Measurements from ENCODE around the gene BLOC1S6. TPM values are rescaled to one million over a fixed set of nuclear protein-coding genes. Genes with fewer than 3 reads are reported as not detected.

Gene BLOC1S6
- total RNA-seq, 1 experiment from 2014 or later, result 28.7 TPM

GRCh38 chr15:45586125-45586524 lies 1.1 kb upstream of the BLOC1S6 start (continued):
- TF ChIP-seq E2F5 (CRISPR knock-in tag; IDR thresholded peaks at IDR 0.05), result no peak
- TF ChIP-seq GRHL2 (CRISPR knock-in tag; IDR thresholded peaks at IDR 0.05; ENCODE audit: insufficient replicate concordance, severe bottlenecking), result no peak
- TF ChIP-seq ZNF219 (CRISPR knock-in tag; IDR thresholded peaks at IDR 0.05; ENCODE audit: borderline replicate concordance), result no peak

- POLR2A ChIA-PET, result interaction anchor here (0.5 to 3.4 kb wide), 7 partner anchors 13 to 185 kb away, joined by 3 to 24 read pairs (median 5); a partner anchor contains a TSS
- peaks cover 19% of the 10 kb centered on the region for H3K4me1 Mint-ChIP-seq
- no peak for TF ChIP-seq JUN (CRISPR knock-in tag; IDR thresholded peaks at IDR 0.05)
- no peak for TF ChIP-seq EMX1 (CRISPR knock-in tag; IDR thresholded peaks at IDR 0.05)
- peak; percentile 61; the same call in 1 of the 2 replicates for TF ChIP-seq HMGXB4 (CRISPR knock-in tag; IDR thresholded peaks at IDR 0.05)
- CTCF ChIA-PET, result interaction anchor here (0.5 to 4.5 kb wide), 12 partner anchors 9 to 381 kb away, joined by 3 to 55 read pairs (median 3); partner anchors contain the start of gene SQOR
- H3K9me3 Mint-ChIP-seq, result no peaks in the 10 kb centered on the region
- H3K27me3 Mint-ChIP-seq (ENCODE audit: low read depth), result peaks cover 10% of the 10 kb centered on the region; the same call in 1 of the 2 replicates
- DNase-seq (ENCODE audit: low spot score) (no peak), ATAC-seq (no peak; the same call in 1 of the 2 replicates)
- H3K4me3 Mint-ChIP-seq, result peak overlapping the region; percentile 98
- H3K27ac Mint-ChIP-seq, result peak overlapping the region; percentile 100
- H3K36me3 Mint-ChIP-seq, result no peaks in the 10 kb centered on the region
Measured at GRCh38 chr15:45586601-45587094, 531 bp upstream of the BLOC1S6 start.

GRCh38 chr15:45587863-45588170 lies 638 bp downstream of the BLOC1S6 start:
- no peak for TF ChIP-seq TEAD1 (CRISPR knock-in tag; IDR thresholded peaks at IDR 0.05)
- no peak for TF ChIP-seq PRRX2 (CRISPR knock-in tag; IDR thresholded peaks at IDR 0.05)
- TF ChIP-seq E2F5 (CRISPR knock-in tag; IDR thresholded peaks at IDR 0.05), result no peak
- TF ChIP-seq SMAD4 (CRISPR knock-in tag; IDR thresholded peaks at IDR 0.05), result no peak
- no peak for TF ChIP-seq JUN (CRISPR knock-in tag; IDR thresholded peaks at IDR 0.05)
- no peak for TF ChIP-seq IRF2 (CRISPR knock-in tag; IDR thresholded peaks at IDR 0.05; ENCODE audit: borderline replicate concordance, low read depth)
- no peak for TF ChIP-seq ARID4B (CRISPR knock-in tag; IDR thresholded peaks at IDR 0.05; ENCODE audit: borderline replicate concordance)
- TF ChIP-seq ZNF121 (CRISPR knock-in tag; IDR thresholded peaks at IDR 0.05), result no peak
- TF ChIP-seq SMAD3 (CRISPR knock-in tag; IDR thresholded peaks at IDR 0.05; ENCODE audit: borderline replicate concordance), result no peak
- no peak for TF ChIP-seq ELF4 (CRISPR knock-in tag; IDR thresholded peaks at IDR 0.05; ENCODE audit: low read depth)
- no peak for TF ChIP-seq EMX1 (CRISPR knock-in tag; IDR thresholded peaks at IDR 0.05)
- TF ChIP-seq GRHL2 (CRISPR knock-in tag; IDR thresholded peaks at IDR 0.05; ENCODE audit: insufficient replicate concordance, severe bottlenecking), result no peak
- no peak for TF ChIP-seq HMGA2 (CRISPR knock-in tag; IDR thresholded peaks at IDR 0.05)
- no peak for TF ChIP-seq CREM (CRISPR knock-in tag; IDR thresholded peaks at IDR 0.05)
- no peak for TF ChIP-seq ZNF219 (CRISPR knock-in tag; IDR thresholded peaks at IDR 0.05; ENCODE audit: borderline replicate concordance)
- no peak for TF ChIP-seq HMGXB4 (CRISPR knock-in tag; IDR thresholded peaks at IDR 0.05)
- no peak for TF ChIP-seq STAT6 (CRISPR knock-in tag; conservative IDR thresholded peaks at IDR 0.05; ENCODE audit: low read depth)
- TF ChIP-seq IRF1 (CRISPR knock-in tag; IDR thresholded peaks at IDR 0.05), result no peak
- peaks cover 19% of the 10 kb centered on the region for H3K4me1 Mint-ChIP-seq
- no peak for DNase-seq (ENCODE audit: low spot score)
- peak overlapping the region; percentile 100 for H3K27ac Mint-ChIP-seq
- no peak for ATAC-seq
- peaks cover 2% of the 10 kb centered on the region; the same call in 1 of the 2 replicates for H3K27me3 Mint-ChIP-seq (ENCODE audit: low read depth)
- no peaks in the 10 kb centered on the region for H3K36me3 Mint-ChIP-seq
- ChIA-PET CTCF (interaction anchor here (0.9 to 4.5 kb wide), 5 partner anchors 14 to 139 kb away, joined by 3 to 55 read pairs (median 6); no protein-coding TSS in a partner anchor), POLR2A (interaction anchor here (0.9 to 3.4 kb wide), 3 partner anchors 14 to 186 kb away, joined by 4 to 24 read pairs (median 11); a partner anchor contains a TSS)
- peak overlapping the region; percentile 98 for H3K4me3 Mint-ChIP-seq
- no peaks in the 10 kb centered on the region for H3K9me3 Mint-ChIP-seq

All from WTC11 (cell line).